Colonic mucosa (tissue), 4 donors: ENCODE results near the gene RNF25. TPM values are rescaled to one million over a fixed set of nuclear protein-coding genes. Genes with fewer than 3 reads are reported as not detected.

Experiments used
- DNase-seq: peaks from one replicate; pipeline ENCODE4 v3.0.0-alpha.2; 2020
- H3K27ac ChIP-seq: fragments of 200-600 bp; one replicate; pipeline ENCODE4 v1.8.0; 2021
- H3K27me3 ChIP-seq: fragments of 200-600 bp; one replicate; pipeline ENCODE4 v1.8.0; 2021
- H3K36me3 ChIP-seq: fragments of 200-600 bp; one replicate; pipeline ENCODE4 v1.8.0; 2021
- H3K4me1 ChIP-seq: fragments of 200-600 bp; one replicate; pipeline ENCODE4 v1.8.0; 2021; ENCODE audit warnings: mild to moderate bottlenecking
- H3K4me3 ChIP-seq: fragments of 200-600 bp; one replicate; pipeline ENCODE4 v1.8.0; 2021
- H3K9ac ChIP-seq, 2 donors: one replicate each; pipeline ENCODE4 v1.7.0; 2013; ENCODE audit warnings: control low read depth in 2 of 2, low read depth in 2 of 2, low read length in 2 of 2
- H3K9me3 ChIP-seq: fragments of 200-600 bp; one replicate; pipeline ENCODE4 v1.8.0; 2021
- CTCF ChIP-seq: fragments of 200-600 bp; IDR thresholded peaks from one replicate; pipeline ENCODE4 v1.8.0; 2022; ENCODE audit warnings: antibody characterized with exemption, mild to moderate bottlenecking
- intact Hi-C: fragments of 100-400 bp; cut with DNase I; formaldehyde crosslinking; loops from one replicate; pipeline ENCODE4 v1.14.1; 2022
- total RNA-seq, 2 donors: library from RNA; stranded (reverse); fragmentation: NEBNext Ultra II Directional in 1 of 2; extraction: Animal tissue kit (Norgen Biotek cat#: 25700) in 1 of 2; gene quantifications; one replicate each; pipeline ENCODE4 v1.2.1, GENCODE V29; 2021
- donor health status: healthy.
- donor health status: DM: no; HTN: no; CAD: no.
- donor health status: DM: no; HTN: no; CAD: no.

The RNF25 gene, protein sequence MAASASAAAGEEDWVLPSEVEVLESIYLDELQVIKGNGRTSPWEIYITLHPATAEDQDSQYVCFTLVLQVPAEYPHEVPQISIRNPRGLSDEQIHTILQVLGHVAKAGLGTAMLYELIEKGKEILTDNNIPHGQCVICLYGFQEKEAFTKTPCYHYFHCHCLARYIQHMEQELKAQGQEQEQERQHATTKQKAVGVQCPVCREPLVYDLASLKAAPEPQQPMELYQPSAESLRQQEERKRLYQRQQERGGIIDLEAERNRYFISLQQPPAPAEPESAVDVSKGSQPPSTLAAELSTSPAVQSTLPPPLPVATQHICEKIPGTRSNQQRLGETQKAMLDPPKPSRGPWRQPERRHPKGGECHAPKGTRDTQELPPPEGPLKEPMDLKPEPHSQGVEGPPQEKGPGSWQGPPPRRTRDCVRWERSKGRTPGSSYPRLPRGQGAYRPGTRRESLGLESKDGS
- total RNA-seq: 10 to 100 TPM; 12.6 to 20.7 TPM

DNA sequence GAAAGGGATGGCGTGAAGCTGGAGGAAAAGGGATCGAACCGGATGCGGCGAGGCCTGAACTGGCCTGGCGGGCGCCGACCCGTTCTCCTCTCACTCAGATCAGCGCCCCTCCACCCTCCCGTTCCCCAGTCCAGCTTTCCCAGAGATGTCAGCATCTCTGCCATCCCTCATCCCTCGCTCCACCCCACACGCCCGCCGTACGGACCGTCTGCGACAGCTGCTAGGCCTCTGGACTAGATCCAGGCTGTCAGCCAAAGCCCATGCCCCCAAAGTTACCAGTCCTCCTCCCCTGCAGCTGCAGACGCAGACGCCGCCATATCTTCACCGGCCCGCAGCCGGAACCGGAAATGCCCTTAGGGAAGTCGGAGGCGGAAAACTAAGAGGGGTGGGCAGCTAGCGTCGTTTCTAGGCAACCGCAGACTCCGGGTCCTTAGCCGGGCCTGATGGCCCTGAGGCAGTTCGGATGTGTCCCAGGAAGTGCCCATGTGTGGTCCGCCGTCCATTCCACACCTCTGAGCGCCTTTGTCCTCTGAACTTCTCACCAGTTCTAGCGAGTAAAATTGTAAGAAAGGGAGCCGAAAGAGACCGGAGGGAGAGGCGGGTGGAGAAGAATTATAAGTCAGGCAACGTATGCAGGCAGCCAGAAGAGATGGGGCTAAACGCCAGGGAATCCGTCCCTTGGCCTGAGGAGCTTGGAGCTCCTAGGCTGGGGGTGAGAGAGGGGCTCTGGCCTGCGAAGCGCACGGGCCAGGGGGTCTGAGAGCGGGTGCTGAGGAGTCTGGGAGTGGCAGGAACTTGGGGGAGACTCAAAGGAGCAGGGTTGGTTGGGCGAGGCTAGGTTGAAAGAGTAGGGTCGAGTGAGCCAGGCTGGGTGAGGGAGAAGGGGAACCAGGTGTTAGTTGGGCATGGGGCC, at the start of gene RNF25, which contains the start of gene STK36:
Gene RNF25, minus strand, starts transcription at position 349 of the 913 bp plus-strand sequence. Its CDS starts 32 bp downstream, at position 317.
Gene STK36, plus strand, starts transcription at position 433 of the 913 bp plus-strand sequence. CDS start 744 bp downstream, outside the sequence.
- Histone ChIP-seq H3K4me1 (peaks cover 10% of the 10 kb centered on the region), H3K27ac (peak within 1 kb of the TSS; percentile 51), H3K4me3 (peak within 1 kb of the TSS; percentile 72), H3K36me3 (no peaks in the 10 kb centered on the region), H3K9ac (peak within 1 kb of the TSS; percentile 71 to 79), H3K9me3 (no peaks in the 10 kb centered on the region), H3K27me3 (no peaks in the 10 kb centered on the region)
- TF ChIP-seq CTCF: no peak
- peak; percentile 86 for DNase-seq
- intact Hi-C loops: no loop called here

DNA sequence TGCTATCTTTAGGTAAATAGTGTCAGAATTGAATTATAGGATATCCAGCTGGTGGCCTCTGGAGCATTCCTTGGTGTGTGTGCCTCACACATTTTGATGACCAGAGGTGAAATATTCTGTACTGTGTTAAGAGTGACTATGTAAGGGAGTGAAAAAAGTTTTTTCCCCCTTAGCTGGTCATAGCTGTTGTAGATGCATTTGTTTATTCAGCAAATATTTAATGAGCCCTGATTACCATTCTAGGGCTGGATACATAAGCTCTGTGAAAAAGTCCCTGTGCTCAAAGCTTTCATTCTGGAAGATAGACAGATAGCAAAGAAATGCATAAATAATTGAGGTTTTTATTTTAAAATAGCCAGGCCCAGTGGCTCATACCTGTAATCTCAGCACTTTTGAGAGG, 49.7 kb upstream of the RNF25 start:
- no peaks in the 10 kb centered on the region for H3K9me3 ChIP-seq
- DNase-seq: no peak
- no peaks in the 10 kb centered on the region for H3K27me3 ChIP-seq
- no peak overlapping the region for H3K9ac ChIP-seq
- intact Hi-C loops: no loop called here
- no peaks in the 10 kb centered on the region for H3K4me1 ChIP-seq
- no peak overlapping the region for H3K27ac ChIP-seq
- TF ChIP-seq CTCF: no peak
- H3K36me3 ChIP-seq: no peaks in the 10 kb centered on the region
- H3K4me3 ChIP-seq: no peak overlapping the region

GRCh38 chr2:218720048-218721041, 48.5 kb upstream of the RNF25 start:
- TF ChIP-seq CTCF: no peak
- Histone ChIP-seq H3K9me3 (no peaks in the 10 kb centered on the region), H3K27ac (no peak overlapping the region), H3K4me3 (no peak overlapping the region), H3K27me3 (no peaks in the 10 kb centered on the region), H3K36me3 (no peaks in the 10 kb centered on the region), H3K4me1 (no peaks in the 10 kb centered on the region), H3K9ac (no peak overlapping the region)
- intact Hi-C loops: no loop called here
- no peak for DNase-seq

DNA sequence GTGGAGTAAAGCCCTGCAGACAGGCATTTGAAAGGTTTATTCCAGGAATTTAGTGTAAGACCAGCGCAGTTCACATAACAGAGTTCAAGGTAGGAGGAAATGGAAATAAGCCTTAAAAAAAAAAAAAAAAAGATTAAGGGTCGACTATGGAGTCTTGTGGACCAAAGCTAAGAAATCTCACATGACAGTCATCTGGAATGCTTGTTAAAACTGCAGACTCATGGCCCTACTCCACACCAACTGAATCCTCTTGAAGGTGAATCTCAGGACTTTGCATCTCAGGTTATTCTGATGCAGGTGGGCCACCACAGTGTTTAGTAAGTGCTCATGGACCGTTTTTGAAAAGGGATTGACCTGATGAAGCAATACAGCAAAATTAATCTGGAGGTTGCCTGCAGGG, 47.7 kb upstream of the RNF25 start:
- intact Hi-C loops: no loop called here
- H3K4me3 ChIP-seq: no peak overlapping the region
- no peaks in the 10 kb centered on the region for H3K4me1 ChIP-seq
- no peak for TF ChIP-seq CTCF
- no peak overlapping the region for H3K27ac ChIP-seq
- H3K27me3 ChIP-seq: no peaks in the 10 kb centered on the region
- H3K9ac ChIP-seq: no peak overlapping the region
- H3K36me3 ChIP-seq: no peaks in the 10 kb centered on the region
- H3K9me3 ChIP-seq: no peaks in the 10 kb centered on the region
- DNase-seq: no peak
